Activated B cell treated with CpG ODN at 0.5 μM for 24 hours (primary cell): ENCODE measurements around the gene ZNF304. TPM values are rescaled to one million over a fixed set of nuclear protein-coding genes. Genes with fewer than 3 reads are reported as not detected.
"Not testable (repeated sequence)": the region's sequence is repeated elsewhere in the genome, so short reads cannot be mapped to it uniquely, and the experiment has no call there.

Experiments
- ATAC-seq: fragments of 200-7000 bp; cut with Tn5 transposase; one replicate; pipeline ENCODE4 v1.10.0; 2021; ENCODE audit warnings: low read depth, mild to moderate bottlenecking, moderate library complexity
- CTCF ChIA-PET: fragments of 350-600 bp; sonication (Branson Sonifier 250); formaldehyde crosslinking; loops from one replicate; lab custom pipeline; 2021; ENCODE audit warnings: antibody characterized with exemption; lab: Charles Lee
- POLR2A ChIA-PET: fragments of 350-600 bp; sonication (Branson Sonifier 250); formaldehyde crosslinking; loops from one replicate; lab custom pipeline; 2021; ENCODE audit warnings: antibody characterized with exemption; lab: Charles Lee
- DNase-seq: peaks from one replicate; pipeline ENCODE4 v3.0.0; 2022
- H3K27ac Mint-ChIP-seq: one replicate; pipeline ENCODE4 v1.8.0; 2020; ENCODE audit warnings: mixed read lengths
- H3K27me3 Mint-ChIP-seq: one replicate; pipeline ENCODE4 v1.8.0; 2021; ENCODE audit warnings: mixed read lengths
- H3K36me3 Mint-ChIP-seq: one replicate; pipeline ENCODE4 v1.8.0; 2021; ENCODE audit warnings: low read depth, mixed read lengths
- H3K4me1 Mint-ChIP-seq: one replicate; pipeline ENCODE4 v1.8.0; 2021; ENCODE audit warnings: mixed read lengths
- H3K4me3 Mint-ChIP-seq: one replicate; pipeline ENCODE4 v1.8.0; 2020; ENCODE audit warnings: mild to moderate bottlenecking, mixed read lengths
- H3K9me3 Mint-ChIP-seq: one replicate; pipeline ENCODE4 v1.8.0; 2020; ENCODE audit warnings: mixed read lengths
- intact Hi-C: fragments of 100-400 bp; cut with micrococcal nuclease; formaldehyde crosslinking; loops from one replicate; pipeline ENCODE4 v1.15.1; 2024
- total RNA-seq: library from RNA; stranded (reverse); gene quantifications from 2 replicates; pipeline ENCODE4 v1.2.3, GENCODE V29; 2022
- TF ChIP-seq, protein P1 (sequence below): fragments of 200-600 bp; IDR thresholded peaks from one replicate; pipeline ENCODE4 v1.8.0; 2022; ENCODE audit warnings: antibody characterized with exemption, mild to moderate bottlenecking

Gene ZNF304
- total RNA-seq, 1 donor from 2014 or later, result 12.4 TPM

DNA sequence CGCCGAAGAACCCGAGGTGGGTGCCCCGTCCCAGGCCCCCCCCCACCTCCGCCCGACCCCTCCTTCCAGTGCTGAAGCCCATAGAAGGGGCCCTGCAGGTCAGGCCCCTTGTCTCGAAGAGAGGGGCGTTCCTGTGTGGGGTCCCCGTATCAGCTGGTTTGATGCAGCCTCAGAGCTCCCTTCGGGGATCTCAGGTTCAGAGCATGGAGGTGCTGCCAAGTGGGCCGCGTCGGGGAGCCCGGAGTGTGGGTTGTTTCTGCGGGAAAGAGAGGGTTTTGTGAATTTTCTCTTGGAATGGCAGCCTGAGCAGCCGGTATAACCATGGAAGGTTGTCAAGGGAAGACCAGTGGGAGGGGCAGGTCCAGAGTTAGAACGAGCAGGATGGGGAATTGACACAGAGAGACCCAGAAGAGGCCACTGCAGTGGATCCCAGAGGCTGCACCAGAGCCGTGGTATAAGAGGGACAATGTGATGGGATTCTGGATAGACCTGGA, 12.7 kb downstream of the ZNF304 start:
- TF ChIP-seq, protein P1, sequence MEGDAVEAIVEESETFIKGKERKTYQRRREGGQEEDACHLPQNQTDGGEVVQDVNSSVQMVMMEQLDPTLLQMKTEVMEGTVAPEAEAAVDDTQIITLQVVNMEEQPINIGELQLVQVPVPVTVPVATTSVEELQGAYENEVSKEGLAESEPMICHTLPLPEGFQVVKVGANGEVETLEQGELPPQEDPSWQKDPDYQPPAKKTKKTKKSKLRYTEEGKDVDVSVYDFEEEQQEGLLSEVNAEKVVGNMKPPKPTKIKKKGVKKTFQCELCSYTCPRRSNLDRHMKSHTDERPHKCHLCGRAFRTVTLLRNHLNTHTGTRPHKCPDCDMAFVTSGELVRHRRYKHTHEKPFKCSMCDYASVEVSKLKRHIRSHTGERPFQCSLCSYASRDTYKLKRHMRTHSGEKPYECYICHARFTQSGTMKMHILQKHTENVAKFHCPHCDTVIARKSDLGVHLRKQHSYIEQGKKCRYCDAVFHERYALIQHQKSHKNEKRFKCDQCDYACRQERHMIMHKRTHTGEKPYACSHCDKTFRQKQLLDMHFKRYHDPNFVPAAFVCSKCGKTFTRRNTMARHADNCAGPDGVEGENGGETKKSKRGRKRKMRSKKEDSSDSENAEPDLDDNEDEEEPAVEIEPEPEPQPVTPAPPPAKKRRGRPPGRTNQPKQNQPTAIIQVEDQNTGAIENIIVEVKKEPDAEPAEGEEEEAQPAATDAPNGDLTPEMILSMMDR, result no peak
- no peak for ATAC-seq
- peak overlapping the region; percentile 95 for H3K27ac Mint-ChIP-seq

DNA sequence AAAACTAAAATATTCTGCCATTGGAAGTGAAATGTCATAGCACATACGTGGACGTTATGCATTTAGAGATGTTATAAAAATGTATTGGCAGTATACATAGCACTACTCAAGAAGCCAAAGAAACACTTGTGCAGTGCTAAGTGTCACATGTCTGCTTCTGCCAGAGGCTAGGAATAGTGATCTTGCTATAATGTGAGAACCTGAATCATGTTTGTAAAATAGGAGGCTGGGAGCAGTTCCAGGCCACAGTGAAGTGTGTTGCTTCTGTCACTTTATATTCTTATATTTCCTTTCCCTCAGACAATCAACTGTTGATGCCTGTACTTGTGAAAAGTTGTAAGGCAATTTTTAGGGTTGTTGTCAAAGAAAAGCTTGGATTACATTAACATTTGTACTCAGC, 15.7 kb downstream of the ZNF304 start:
- peaks cover 43% of the 10 kb centered on the region for H3K36me3 Mint-ChIP-seq
- CTCF ChIA-PET, result no interaction called here
- H3K4me1 Mint-ChIP-seq, result peaks cover 17% of the 10 kb centered on the region
- H3K27me3 Mint-ChIP-seq, result no peaks in the 10 kb centered on the region
- no peaks in the 10 kb centered on the region for H3K9me3 Mint-ChIP-seq
- no peak for DNase-seq
- POLR2A ChIA-PET, result interaction anchor here (0.5 kb wide), 1 partner anchor 16 kb away, joined by 3 read pairs; no protein-coding TSS in a partner anchor
- no peak for ATAC-seq
- no peak overlapping the region for H3K4me3 Mint-ChIP-seq
- intact Hi-C loops, result loop anchor here (10.0 kb wide), 1 partner anchor 172 kb away; the partner anchor contains the start of gene ZNF264
- no peak overlapping the region for H3K27ac Mint-ChIP-seq
- TF ChIP-seq, protein P1, result no peak

More for the DNA sequence above, 12.7 kb downstream of the ZNF304 start:
- Mint-ChIP-seq H3K9me3 (peaks cover 5% of the 10 kb centered on the region), H3K36me3 (peaks cover 34% of the 10 kb centered on the region), H3K27me3 (no peaks in the 10 kb centered on the region), H3K4me3 (peak overlapping the region; percentile 92), H3K4me1 (peaks cover 17% of the 10 kb centered on the region)
- POLR2A ChIA-PET, result interaction anchor here (0.9 to 1.9 kb wide), 7 partner anchors 11 to 215 kb away, joined by 3 to 22 read pairs (median 4); partner anchors contain the start of genes ZNF304, ZNF416, ZNF543 and ZNF548
- CTCF ChIA-PET, result no interaction called here
- intact Hi-C loops, result loop anchor here (1.0 to 10.0 kb wide), 12 partner anchors 12 to 820 kb away; partner anchors contain the start of genes ZNF17, ZNF264, ZNF274 and ZNF304
- no peak for DNase-seq

DNA sequence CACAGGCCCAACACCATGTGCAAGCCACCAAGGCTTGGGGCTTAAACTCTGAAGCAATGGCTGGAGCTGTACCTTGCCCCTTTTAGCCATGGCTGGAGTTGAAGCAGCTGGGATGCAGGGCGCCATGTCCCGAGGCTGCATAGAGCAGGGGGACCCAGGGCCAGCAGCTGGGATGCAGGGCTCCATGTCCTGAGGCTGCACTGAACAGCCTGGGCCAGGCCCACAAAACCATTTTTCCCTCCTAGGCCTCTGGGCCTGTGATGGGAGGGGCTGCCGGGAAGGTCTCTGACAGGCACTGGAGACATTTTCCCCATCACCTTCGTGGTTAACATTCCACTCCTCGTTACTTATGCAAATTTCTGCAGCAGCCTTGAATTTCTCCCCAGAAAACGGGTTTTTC, 23.1 kb downstream of the ZNF304 start:
- no peak overlapping the region for H3K4me3 Mint-ChIP-seq
- ChIA-PET POLR2A (no interaction called here), CTCF (no interaction called here)
- H3K27me3 Mint-ChIP-seq, result no peaks in the 10 kb centered on the region
- intact Hi-C loops, result no loop called here
- H3K27ac Mint-ChIP-seq, result no peak overlapping the region
- peaks cover 31% of the 10 kb centered on the region for H3K9me3 Mint-ChIP-seq
- H3K36me3 Mint-ChIP-seq, result peaks cover 89% of the 10 kb centered on the region
- TF ChIP-seq, protein P1, result no peak
- DNase-seq (no peak), ATAC-seq (no peak)
- H3K4me1 Mint-ChIP-seq, result no peaks in the 10 kb centered on the region

DNA sequence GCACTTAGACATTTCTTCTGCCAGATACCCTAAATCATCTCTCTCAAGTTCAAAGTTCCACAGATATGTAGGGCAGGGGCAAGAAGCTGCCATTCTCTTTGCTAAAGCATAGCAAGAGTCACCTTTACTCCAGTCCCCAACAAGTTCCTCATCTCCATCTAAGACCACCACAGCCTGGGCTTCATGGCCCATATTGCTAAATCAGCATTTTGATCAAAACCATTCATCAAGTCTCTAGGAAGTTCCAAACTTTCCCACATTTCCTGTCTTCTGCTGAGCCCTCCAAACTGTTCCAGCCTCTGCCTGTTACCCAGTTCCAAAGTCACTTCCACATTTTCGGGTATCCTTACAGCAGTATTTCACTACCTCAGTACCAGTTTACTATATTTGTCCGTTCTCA, 23.6 kb downstream of the ZNF304 start:
- peaks cover 91% of the 10 kb centered on the region for H3K36me3 Mint-ChIP-seq
- DNase-seq, ATAC-seq, CTCF ChIA-PET, H3K4me3 Mint-ChIP-seq, H3K27ac Mint-ChIP-seq, H3K4me1 Mint-ChIP-seq, POLR2A ChIA-PET, H3K27me3 Mint-ChIP-seq, intact Hi-C loops: not testable (repeated sequence)
- peaks cover 35% of the 10 kb centered on the region for H3K9me3 Mint-ChIP-seq

DNA sequence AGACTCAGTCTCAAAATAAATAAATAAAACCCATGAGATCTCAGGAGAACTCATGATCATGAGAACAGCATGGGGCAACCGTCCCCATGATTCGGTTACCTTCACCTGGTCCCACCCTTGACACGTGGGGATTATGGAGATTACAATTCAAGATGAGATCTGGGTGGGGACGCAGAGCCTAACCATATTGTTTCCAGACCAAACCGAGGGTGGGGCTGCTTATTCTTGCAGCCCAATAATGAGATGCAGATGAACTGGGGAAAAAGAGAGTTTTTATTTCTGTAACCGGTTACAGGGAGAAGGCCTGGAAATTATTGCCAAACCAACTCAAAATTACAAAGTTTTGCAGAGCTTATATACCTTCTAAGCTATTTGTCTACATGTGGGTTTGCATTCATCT, 25.1 kb downstream of the ZNF304 start:
- no peaks in the 10 kb centered on the region for H3K27me3 Mint-ChIP-seq
- intact Hi-C loops, result no loop called here
- TF ChIP-seq, protein P1, result no peak
- POLR2A ChIA-PET, result no interaction called here
- DNase-seq (no peak), ATAC-seq (no peak)
- no peak overlapping the region for H3K4me3 Mint-ChIP-seq
- no peaks in the 10 kb centered on the region for H3K4me1 Mint-ChIP-seq
- CTCF ChIA-PET, result no interaction called here
- H3K36me3 Mint-ChIP-seq, result peaks cover 83% of the 10 kb centered on the region
- no peak overlapping the region for H3K27ac Mint-ChIP-seq
- peaks cover 44% of the 10 kb centered on the region for H3K9me3 Mint-ChIP-seq
